ENCODE results near the gene SSBP4.

GRCh38 chr19:18373407-18373891 is 45.7 kb upstream of the SSBP4 start:
- TF ChIP-seq SIN3A (IDR thresholded peaks at IDR 0.05; ENCODE audit: borderline replicate concordance, insufficient read depth, low read length) = no peak
- no peak for TF ChIP-seq POLR2AphosphoS5 (IDR thresholded peaks at IDR 0.05; ENCODE audit: low read depth, low read length)
- no peak for TF ChIP-seq TAF1 (IDR thresholded peaks at IDR 0.05; ENCODE audit: borderline replicate concordance, insufficient read depth, low read length)
- TF ChIP-seq REST (IDR thresholded peaks at IDR 0.05; ENCODE audit: insufficient read depth in 1 of 2, low read depth in 2 of 2, low read length in 2 of 2) = no peak
- no peak for TF ChIP-seq FOXP2 (optimal IDR thresholded peaks at IDR 0.05; ENCODE audit: borderline replicate concordance, extremely low read depth, extremely low read length, insufficient read depth)

Data from PFSK-1 (cell line).